ENCODE measurements around the gene N4BP3.

N4BP3 gene

GRCh38 chr5:178145965-178146820 lies 32.9 kb downstream of the N4BP3 start:
- FAIRE-seq, result no peak
- DNase-seq (ENCODE audit: insufficient read length, low spot score), result peak; percentile 55

GRCh38 chr5:178147406-178147805 lies 34.1 kb downstream of the N4BP3 start:
- FAIRE-seq, result no peak
- no peak for DNase-seq (ENCODE audit: insufficient read length, low spot score)

- FAIRE-seq (no peak), DNase-seq (ENCODE audit: insufficient read length, low spot score) (no peak)
Observed at GRCh38 chr5:178149199-178149932, 36.0 kb downstream of the N4BP3 start.

- DNase-seq (ENCODE audit: insufficient read length, low spot score), result no peak
- FAIRE-seq, result no peak
Observed at GRCh38 chr5:178150977-178151734, 37.8 kb downstream of the N4BP3 start.

- DNase-seq (ENCODE audit: insufficient read length, low spot score) (no peak), FAIRE-seq (no peak)
Observed at GRCh38 chr5:178152491-178153444, 39.4 kb downstream of the N4BP3 start.

GRCh38 chr5:178153530-178154340 lies 40.4 kb downstream of the N4BP3 start, which contains the start of gene NHP2:
NHP2 (minus strand) TSS chr5:178153885; CDS start chr5:178153817, 68 bp downstream.
- DNase-seq (ENCODE audit: insufficient read length, low spot score) (peak; percentile 97), FAIRE-seq (peak; percentile 93)

GRCh38 chr5:178155065-178155464 lies 41.7 kb downstream of the N4BP3 start:
- FAIRE-seq, result no peak
- DNase-seq (ENCODE audit: insufficient read length, low spot score), result no peak

- FAIRE-seq, result no peak
- DNase-seq (ENCODE audit: insufficient read length, low spot score), result no peak
Observed at GRCh38 chr5:178160176-178160575, 46.8 kb downstream of the N4BP3 start.

- no peak for DNase-seq (ENCODE audit: insufficient read length, low spot score)
- FAIRE-seq, result no peak
Observed at GRCh38 chr5:178162481-178162880, 49.1 kb downstream of the N4BP3 start.

- DNase-seq (ENCODE audit: insufficient read length, low spot score), result peak; percentile 87
- peak; percentile 33 for FAIRE-seq
Observed at GRCh38 chr5:178163772-178164735, 50.7 kb downstream of the N4BP3 start.

GRCh38 chr5:178165581-178165980 lies 52.2 kb downstream of the N4BP3 start:
- DNase-seq (ENCODE audit: insufficient read length, low spot score), result no peak
- FAIRE-seq, result no peak

GRCh38 chr5:178170455-178170854 lies 57.1 kb downstream of the N4BP3 start:
- DNase-seq (ENCODE audit: insufficient read length, low spot score) (no peak), FAIRE-seq (no peak)

GRCh38 chr5:178174456-178174855 lies 61.1 kb downstream of the N4BP3 start:
- FAIRE-seq, result no peak
- no peak for DNase-seq (ENCODE audit: insufficient read length, low spot score)
